Sigmoid colon (tissue), 4 donors: ENCODE results near the gene ZMYND19.

Experiments used
- EP300 ChIP-seq, 4 donors: sonication (generic); formaldehyde crosslinking; IDR thresholded peaks; one replicate each; pipeline ENCODE4 v1.6.1; 2017; ENCODE audit warnings: antibody characterized with exemption in 4 of 4
- POLR2A ChIP-seq, 2 donors: fragments of 450-650 bp; IDR thresholded peaks; one replicate each; pipeline ENCODE4 v1.6.1; 2016; ENCODE audit warnings: antibody characterized with exemption in 2 of 2, mild to moderate bottlenecking in 2 of 2, moderate library complexity in 2 of 2
- TF ChIP-seq, protein P1 (sequence below), 4 experiments: fragments of 450-650 bp in 3 of 4; fragments of 200-600 bp in 1 of 4; IDR thresholded peaks; one replicate each; pipeline ENCODE4 v1.5.1; 2016 to 2019; ENCODE audit warnings: antibody characterized with exemption in 4 of 4, mild to moderate bottlenecking in 3 of 4, moderate library complexity in 2 of 4

DNA sequence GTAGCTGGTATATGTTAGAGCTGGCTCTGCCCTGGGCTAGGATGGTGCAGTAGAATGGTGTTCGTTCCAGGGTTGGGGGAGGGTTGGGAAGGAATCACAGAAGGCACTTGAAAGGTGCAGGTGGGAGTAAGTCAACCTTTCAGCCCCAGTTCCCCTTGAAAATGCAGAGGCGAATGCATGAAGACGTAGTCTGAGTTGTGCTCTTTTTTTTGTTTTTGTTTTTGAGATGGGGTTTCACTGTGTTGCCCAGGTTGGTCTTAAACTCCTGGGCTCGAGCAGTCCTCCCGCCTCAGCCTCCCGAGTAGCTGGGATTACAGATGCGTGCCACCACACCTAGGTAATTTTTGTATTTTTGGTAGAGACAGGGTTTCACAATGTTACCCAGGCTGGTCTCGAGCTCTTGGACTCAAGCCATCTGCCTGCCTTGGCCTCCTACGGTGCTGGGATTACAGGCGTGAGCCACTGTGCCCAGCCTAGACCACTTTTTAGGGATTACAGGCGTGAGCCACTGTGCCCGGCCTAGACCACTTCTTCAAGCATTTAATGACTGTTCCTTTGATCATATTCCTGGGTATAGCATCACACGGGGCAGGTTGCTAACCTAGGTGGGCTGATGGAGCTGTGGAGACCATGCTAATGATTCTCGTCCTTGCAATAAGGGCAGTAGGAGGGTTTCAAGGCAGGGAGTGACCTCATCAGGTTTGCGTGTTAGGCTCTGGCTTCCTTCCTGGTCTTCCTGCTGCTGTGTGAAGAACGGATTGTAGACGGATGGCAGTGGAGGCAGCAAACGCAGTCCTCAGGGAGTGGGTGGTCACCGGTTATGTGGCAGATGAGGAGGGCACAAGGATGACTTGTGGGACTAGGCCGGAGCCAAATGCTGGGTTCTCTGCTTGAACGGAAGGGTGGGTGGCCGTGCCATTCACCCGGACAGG lies 42.2 kb upstream of the ZMYND19 start:
- TF ChIP-seq, protein P1, sequence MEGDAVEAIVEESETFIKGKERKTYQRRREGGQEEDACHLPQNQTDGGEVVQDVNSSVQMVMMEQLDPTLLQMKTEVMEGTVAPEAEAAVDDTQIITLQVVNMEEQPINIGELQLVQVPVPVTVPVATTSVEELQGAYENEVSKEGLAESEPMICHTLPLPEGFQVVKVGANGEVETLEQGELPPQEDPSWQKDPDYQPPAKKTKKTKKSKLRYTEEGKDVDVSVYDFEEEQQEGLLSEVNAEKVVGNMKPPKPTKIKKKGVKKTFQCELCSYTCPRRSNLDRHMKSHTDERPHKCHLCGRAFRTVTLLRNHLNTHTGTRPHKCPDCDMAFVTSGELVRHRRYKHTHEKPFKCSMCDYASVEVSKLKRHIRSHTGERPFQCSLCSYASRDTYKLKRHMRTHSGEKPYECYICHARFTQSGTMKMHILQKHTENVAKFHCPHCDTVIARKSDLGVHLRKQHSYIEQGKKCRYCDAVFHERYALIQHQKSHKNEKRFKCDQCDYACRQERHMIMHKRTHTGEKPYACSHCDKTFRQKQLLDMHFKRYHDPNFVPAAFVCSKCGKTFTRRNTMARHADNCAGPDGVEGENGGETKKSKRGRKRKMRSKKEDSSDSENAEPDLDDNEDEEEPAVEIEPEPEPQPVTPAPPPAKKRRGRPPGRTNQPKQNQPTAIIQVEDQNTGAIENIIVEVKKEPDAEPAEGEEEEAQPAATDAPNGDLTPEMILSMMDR (IDR thresholded peaks at IDR 0.05): no peak
- TF ChIP-seq EP300 (IDR thresholded peaks at IDR 0.05) (no peak), POLR2A (IDR thresholded peaks at IDR 0.05) (no peak)
